GM10847 (cell line): Measurements from ENCODE around the gene KRTAP29-1.
"Not testable (repeated sequence)": the region's sequence is repeated elsewhere in the genome, so short reads cannot be mapped to it uniquely, and the experiment has no call there.

Experiments
- POLR2A ChIP-seq: IDR thresholded peaks from 2 replicates; pipeline ENCODE4 v1.6.1; 2011; ENCODE audit not compliant: insufficient read length; ENCODE audit errors: extremely low read depth

The KRTAP29-1 gene

DNA sequence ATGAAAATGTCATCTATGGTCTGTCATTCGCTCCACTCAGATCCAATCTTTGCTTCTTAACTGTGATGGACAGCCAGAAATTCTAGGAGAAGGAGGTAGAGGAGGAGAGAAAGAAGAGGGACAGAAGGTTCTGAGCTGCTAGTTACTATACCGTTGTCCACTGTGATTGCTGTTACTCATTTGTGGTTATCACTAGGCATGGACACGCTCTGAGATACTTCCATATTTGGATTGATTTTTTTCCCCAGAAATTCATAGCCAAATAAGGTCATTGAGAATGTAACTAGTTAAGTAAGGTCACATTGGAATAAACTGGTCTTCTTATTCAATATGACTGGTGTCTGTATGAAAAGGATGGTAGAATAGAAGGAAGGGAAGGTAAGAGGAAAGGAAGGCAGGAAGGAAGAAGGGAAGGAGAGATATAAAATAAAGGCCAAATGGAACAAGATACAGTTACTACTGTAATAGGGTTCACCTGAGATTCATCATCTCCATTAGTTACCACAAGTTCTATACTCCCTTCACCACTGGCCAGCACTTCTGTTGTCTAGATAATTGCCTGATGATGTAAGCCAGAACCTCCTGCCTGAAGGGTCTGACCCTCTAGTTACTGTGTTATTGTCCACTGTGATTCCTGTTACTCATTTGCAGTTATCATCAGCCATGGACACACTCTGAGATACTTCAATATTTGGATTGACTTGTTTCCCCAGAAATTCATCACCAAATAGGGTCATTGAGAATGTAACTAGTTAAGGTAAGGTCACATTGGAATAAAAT lies 24.3 kb downstream of the KRTAP29-1 start:
- TF ChIP-seq POLR2A: no peak

DNA sequence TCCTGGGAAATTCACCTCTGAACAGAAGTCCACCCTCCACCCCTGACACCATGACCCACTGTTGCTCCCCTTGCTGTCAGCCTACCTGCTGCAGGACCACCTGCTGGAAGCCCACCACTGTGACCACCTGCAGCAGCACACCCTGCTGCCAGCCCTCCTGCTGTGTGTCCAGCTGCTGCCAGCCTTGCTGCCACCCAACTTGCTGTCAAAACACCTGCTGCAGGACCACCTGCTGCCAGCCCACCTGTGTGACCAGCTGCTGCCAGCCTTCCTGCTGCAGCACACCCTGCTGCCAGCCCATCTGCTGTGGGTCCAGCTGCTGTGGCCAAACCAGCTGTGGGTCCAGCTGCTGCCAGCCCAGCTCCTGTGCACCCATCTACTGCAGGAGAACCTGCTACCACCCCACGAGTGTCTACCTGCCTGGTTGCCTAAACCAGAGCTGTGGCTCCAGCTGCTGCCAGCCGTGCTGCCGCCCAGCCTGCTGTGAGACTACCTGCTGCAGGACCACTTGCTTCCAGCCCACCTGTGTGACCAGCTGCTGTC lies 26.9 kb downstream of the KRTAP29-1 start, which contains the start of gene KRTAP9-7:
Gene KRTAP9-7 (plus strand): TSS at position 51 of the 543 bp plus-strand sequence. CDS start 0 bp downstream, at position 51.
- TF ChIP-seq POLR2A: not testable (repeated sequence)

DNA sequence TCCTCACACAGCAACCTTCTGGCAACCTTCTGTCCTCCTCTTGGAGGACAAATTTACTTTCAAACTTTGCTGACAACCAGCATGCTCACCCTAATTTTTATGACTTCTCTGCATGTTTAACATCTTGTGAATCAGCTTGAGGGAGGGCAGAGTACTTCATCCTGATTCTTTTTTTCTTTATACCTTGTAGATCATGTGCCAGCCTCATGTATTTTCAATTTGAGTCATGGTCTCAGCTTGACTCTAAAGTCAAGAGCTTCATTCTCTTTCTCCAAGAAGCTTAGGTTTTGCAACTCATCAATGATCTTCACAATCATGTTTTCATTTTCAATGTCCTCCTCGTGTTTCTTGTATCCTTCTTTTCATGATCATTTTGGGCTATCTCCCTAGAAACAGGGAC lies 30.8 kb downstream of the KRTAP29-1 start:
- no peak for TF ChIP-seq POLR2A

DNA sequence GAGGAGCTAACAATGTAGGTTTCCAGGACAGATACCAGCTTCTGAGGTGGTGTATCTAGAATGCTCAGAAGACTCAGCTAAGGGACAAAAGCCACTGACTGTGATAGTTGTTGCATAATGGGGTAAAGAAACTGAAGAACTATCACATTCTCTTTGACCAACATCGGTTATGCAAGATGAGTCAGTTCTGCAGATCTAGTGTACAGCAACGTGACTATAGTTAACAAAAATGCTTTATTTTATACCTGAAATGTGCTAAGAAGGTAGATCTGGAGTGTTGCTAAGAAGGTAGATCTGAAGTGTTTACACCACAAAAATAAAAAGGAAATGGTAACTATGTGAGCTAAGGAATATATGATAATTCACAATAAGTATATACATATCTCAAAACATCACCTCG lies 34.9 kb downstream of the KRTAP29-1 start:
- no peak for TF ChIP-seq POLR2A

DNA sequence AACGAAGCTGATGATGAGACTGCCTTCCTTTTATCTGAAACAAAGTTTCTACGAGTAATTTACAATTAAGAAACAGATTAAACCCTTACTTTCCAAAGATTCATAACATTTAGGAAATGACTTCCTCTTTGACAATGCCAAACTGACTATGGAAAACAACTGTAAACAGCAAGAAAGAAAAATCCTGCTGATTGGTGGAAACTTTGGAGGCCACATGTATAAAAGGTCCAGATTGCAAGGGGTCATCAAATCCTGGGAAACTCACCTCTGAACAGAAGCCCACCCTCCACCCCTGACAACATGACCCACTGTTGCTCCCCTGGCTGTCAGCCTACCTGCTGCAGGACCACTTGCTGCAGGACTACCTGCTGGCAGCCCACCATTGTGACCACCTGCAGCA lies 37.6 kb downstream of the KRTAP29-1 start, which contains the start of gene KRTAP9-6:
Gene KRTAP9-6 (plus strand): TSS at position 301 of the 400 bp plus-strand sequence. CDS start 0 bp downstream, at position 301.
- TF ChIP-seq POLR2A: no peak

GRCh38 chr17:41264599-41264998 lies 38.1 kb downstream of the KRTAP29-1 start:
- TF ChIP-seq POLR2A: no peak

- TF ChIP-seq POLR2A: no peak
Observed at GRCh38 chr17:41263212-41263611, 39.4 kb downstream of the KRTAP29-1 start.

- no peak for TF ChIP-seq POLR2A
Observed at GRCh38 chr17:41258406-41258805, 44.2 kb downstream of the KRTAP29-1 start.

GRCh38 chr17:41256291-41256685 lies 46.4 kb downstream of the KRTAP29-1 start:
- TF ChIP-seq POLR2A: no peak

DNA sequence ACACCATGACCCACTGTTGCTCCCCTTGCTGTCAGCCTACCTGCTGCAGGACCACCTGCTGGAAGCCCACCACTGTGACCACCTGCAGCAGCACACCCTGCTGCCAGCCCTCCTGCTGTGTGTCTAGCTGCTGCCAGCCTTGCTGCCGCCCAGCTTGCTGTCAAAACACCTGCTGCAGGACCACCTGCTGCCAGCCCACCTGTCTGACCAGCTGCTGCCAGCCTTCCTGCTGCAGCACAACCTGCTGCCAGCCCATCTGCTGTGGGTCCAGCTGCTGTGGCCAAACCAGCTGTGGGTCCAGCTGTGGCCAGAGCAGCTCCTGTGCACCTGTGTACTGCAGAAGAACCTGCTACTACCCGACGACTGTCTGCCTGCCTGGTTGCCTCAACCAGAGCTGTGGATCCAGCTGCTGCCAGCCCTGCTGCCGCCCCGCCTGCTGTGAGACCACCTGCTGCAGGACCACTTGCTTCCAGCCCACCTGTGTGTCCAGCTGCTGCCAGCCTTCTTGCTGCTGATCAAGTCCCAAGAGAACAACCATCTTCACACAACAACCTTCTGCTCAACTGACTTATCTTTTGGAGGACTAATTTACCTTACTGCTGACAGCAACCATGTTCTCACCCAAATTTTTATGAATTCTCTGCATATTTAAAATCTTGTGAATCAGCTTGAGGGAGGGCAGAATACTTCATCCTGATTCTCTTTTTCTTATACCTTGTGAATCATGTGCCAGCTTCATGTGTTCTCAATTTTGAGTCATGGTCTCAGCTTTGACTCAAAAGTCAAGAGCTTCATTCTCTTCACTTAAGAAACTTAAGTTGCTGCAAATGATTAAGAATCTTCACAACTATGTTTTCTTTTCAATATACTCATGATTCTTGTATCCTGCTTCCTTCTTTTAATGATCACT lies 47.0 kb downstream of the KRTAP29-1 start, which contains the start of gene KRTAP9-9:
Gene KRTAP9-9 (plus strand): TSS at position 4 of the 910 bp plus-strand sequence.
- not testable (repeated sequence) for TF ChIP-seq POLR2A

DNA sequence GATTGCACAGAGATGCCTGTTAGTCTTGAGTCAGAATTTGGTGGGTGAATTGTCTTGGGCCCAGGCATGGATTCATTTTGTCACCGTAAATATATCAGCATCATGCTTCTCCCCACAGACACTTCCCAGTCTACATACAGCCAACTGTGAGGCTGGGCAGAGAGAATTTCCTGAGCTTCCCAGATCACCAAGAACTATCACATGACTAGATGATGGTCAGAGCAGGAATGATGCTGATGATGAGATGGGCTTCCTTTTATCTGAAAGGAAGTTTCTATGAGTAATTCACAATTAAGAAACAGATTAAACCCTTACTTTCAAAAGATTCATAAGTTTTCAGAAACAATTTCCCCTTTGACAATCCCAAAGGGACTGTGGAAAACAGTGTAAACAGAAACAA lies 47.8 kb downstream of the KRTAP29-1 start:
- no peak for TF ChIP-seq POLR2A
